K562 (cell line): ENCODE results near the gene PIK3CD. TPM values are rescaled to one million over a fixed set of nuclear protein-coding genes. Genes with fewer than 3 reads are reported as not detected.

Source experiments
- BRD9 ChIP-seq: fragments of 450-650 bp; IDR thresholded peaks from 2 replicates; pipeline ENCODE4 v1.6.1; 2018; ENCODE audit warnings: low read depth; ENCODE audit not compliant: partially characterized antibody
- EGR1 ChIP-seq: fragments of 450-650 bp; conservative IDR thresholded peaks from 2 replicates; pipeline ENCODE4 v1.6.1; 2017; ENCODE audit warnings: mild to moderate bottlenecking
- HNRNPH1 ChIP-seq: fragments of 200-400 bp; formaldehyde crosslinking; optimal IDR thresholded peaks from 2 replicates; pipeline ENCODE3; 2017; ENCODE audit warnings: low read depth, mild to moderate bottlenecking, low read length, moderate library complexity
- PRPF4 ChIP-seq: fragments of 200-400 bp; formaldehyde crosslinking; IDR thresholded peaks from one replicate; pipeline ENCODE4 v1.6.1; 2017; ENCODE audit warnings: low read length, low read depth, mild to moderate bottlenecking; ENCODE audit not compliant: insufficient read depth, poor library complexity, severe bottlenecking
- ZC3H11A ChIP-seq: IDR thresholded peaks from 2 replicates; pipeline ENCODE4 v1.6.1; 2012; ENCODE audit warnings: low read depth, low read length, improper control_type of control experiment
- ZC3H4 ChIP-seq: sonication (generic); formaldehyde crosslinking; IDR thresholded peaks from 2 replicates; pipeline ENCODE4 v1.9.0; 2021; ENCODE audit warnings: missing genetic modification reagents, borderline replicate concordance
- ZNF174 ChIP-seq: fragments of 250-450 bp; sonication (Bioruptor Pico); IDR thresholded peaks from 2 replicates; pipeline ENCODE4 v1.4.0; 2020; ENCODE audit warnings: mild to moderate bottlenecking
- ZNF3 ChIP-seq: fragments of 250-450 bp; sonication (Bioruptor Pico); IDR thresholded peaks from 2 replicates; pipeline ENCODE4 v1.5.0; 2021; ENCODE audit warnings: mild to moderate bottlenecking, moderate library complexity
- ZNF431 ChIP-seq: sonication (generic); formaldehyde crosslinking; IDR thresholded peaks from 2 replicates; pipeline ENCODE4 v1.8.0; 2022; ENCODE audit warnings: mild to moderate bottlenecking, missing genetic modification reagents
- polyA plus RNA-seq, 8 experiments: library from polyadenylated mRNA; depleted of rRNA in 4 of 8; stranded (reverse) in 5 of 8; unstranded in 3 of 8; fragments of >200 nt; fragmentation: Nextera tagmentation in 2 of 8; fragmentation: Illumina TruSeq in 1 of 8; extraction: Ambion mirVana in 2 of 8; extraction: Trizol in 1 of 8; gene quantifications; 2 replicates each; pipeline versions ENCODE4 v1.2.1 to v1.2.3, GENCODE V29; 2011 to 2014; ENCODE audit warnings: inconsistent platforms in 1 of 8, missing spikeins in 1 of 8
- total RNA-seq, 7 experiments: library from RNA; depleted of rRNA in 6 of 7; stranded (reverse); fragments of >200 nt in 6 of 7; fragmentation: Illumina TruSeq in 2 of 7; extraction: Trizol in 2 of 7; gene quantifications; 2 replicates each; pipeline versions ENCODE4 v1.2.1 to v1.2.3, GENCODE V29; 2011 to 2021; ENCODE audit warnings: low replicate concordance in 1 of 7
- TF ChIP-seq, protein P1 (sequence below): fragments of 450-650 bp; formaldehyde crosslinking; IDR thresholded peaks from 2 replicates; pipeline ENCODE4 v1.4.0; 2022; ENCODE audit warnings: missing genetic modification characterization
- TF ChIP-seq, protein P2 (sequence below): fragments of 450-650 bp; formaldehyde crosslinking; IDR thresholded peaks from 2 replicates; pipeline ENCODE4 v1.4.0; 2020; ENCODE audit warnings: mild to moderate bottlenecking
- TF ChIP-seq, protein P3 (sequence below): fragments of 250-450 bp; sonication (Bioruptor Pico); IDR thresholded peaks from 2 replicates; pipeline ENCODE4 v1.8.0; 2021; ENCODE audit warnings: mild to moderate bottlenecking, moderate library complexity

Gene PIK3CD
- total and polyA plus RNA-seq, 9 of the 15 experiments (the other 6 are each of a cell fraction or from before 2014, with no cell fraction given), result 1.8 to 20.8 (median 7.2) TPM

GRCh38 chr1:9652379-9653209 is 1.1 kb downstream of the PIK3CD start (continued):
- TF ChIP-seq ZNF174 (CRISPR knock-in tag) (no peak), ZC3H11A (no peak), HNRNPH1 (no peak), BRD9 (no peak), EGR1 (0 out of 2 replicates have a peak, but pooled peaks have one; percentile 25), ZC3H4 (CRISPR knock-in tag) (no peak), ZNF431 (CRISPR knock-in tag) (no peak), PRPF4 (no peak), ZNF3 (CRISPR knock-in tag) (no peak)
- TF ChIP-seq, protein P1, sequence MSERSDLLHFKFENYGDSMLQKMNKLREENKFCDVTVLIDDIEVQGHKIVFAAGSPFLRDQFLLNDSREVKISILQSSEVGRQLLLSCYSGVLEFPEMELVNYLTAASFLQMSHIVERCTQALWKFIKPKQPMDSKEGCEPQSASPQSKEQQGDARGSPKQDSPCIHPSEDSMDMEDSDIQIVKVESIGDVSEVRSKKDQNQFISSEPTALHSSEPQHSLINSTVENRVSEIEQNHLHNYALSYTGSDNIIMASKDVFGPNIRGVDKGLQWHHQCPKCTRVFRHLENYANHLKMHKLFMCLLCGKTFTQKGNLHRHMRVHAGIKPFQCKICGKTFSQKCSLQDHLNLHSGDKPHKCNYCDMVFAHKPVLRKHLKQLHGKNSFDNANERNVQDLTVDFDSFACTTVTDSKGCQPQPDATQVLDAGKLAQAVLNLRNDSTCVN, result no peak
- TF ChIP-seq, protein P2, sequence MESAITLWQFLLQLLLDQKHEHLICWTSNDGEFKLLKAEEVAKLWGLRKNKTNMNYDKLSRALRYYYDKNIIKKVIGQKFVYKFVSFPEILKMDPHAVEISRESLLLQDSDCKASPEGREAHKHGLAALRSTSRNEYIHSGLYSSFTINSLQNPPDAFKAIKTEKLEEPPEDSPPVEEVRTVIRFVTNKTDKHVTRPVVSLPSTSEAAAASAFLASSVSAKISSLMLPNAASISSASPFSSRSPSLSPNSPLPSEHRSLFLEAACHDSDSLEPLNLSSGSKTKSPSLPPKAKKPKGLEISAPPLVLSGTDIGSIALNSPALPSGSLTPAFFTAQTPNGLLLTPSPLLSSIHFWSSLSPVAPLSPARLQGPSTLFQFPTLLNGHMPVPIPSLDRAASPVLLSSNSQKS (CRISPR knock-in tag), result no peak
- TF ChIP-seq, protein P3, sequence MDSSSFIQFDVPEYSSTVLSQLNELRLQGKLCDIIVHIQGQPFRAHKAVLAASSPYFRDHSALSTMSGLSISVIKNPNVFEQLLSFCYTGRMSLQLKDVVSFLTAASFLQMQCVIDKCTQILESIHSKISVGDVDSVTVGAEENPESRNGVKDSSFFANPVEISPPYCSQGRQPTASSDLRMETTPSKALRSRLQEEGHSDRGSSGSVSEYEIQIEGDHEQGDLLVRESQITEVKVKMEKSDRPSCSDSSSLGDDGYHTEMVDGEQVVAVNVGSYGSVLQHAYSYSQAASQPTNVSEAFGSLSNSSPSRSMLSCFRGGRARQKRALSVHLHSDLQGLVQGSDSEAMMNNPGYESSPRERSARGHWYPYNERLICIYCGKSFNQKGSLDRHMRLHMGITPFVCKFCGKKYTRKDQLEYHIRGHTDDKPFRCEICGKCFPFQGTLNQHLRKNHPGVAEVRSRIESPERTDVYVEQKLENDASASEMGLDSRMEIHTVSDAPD (CRISPR knock-in tag), result no peak
